ENCODE measurements around the gene XPO6. TPM values are rescaled to one million over a fixed set of nuclear protein-coding genes. Genes with fewer than 3 reads are reported as not detected.

Gene XPO6
- total RNA-seq, 2 experiments from 2014 or later, result 224 to 228 TPM

DNA sequence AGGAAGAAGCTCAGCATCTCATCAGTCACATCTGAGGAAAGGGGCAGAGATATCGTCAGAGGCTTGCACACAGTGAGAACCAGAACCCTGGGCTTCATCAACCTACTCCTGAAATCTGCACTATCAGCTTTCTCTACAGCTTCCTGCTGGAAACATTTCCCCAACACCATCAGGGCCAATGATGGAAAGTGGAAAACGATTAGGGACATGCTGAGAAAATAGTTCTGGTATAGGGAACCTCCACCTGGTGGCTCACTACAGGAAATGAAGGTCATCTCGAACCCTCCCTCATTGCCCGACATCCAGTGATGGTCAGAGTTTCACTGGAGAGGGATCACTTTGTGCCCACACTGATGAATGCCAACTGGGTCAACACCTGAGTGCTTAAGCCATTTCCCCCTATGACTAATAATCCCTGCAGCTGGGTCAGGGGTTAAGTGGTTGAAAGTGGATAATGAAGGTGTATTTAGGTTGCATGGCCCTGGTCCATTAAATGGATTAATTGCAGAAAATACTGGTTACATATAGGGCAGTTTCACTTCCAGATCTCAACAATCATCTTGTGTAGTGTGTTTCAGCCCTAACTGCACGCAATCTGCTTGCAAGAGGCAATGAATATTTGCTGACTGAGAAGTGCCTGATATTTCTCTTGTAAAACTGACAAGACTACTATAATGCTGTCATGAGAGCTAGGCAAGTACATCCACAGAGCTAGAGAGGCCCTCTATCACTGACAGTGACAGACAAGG is 105.1 kb downstream of the XPO6 start:
- ChIA-PET POLR2A (no interaction called here), CTCF (interaction anchor here (0.8 kb wide), 1 partner anchor 111 kb away, joined by 5 read pairs; no protein-coding TSS in a partner anchor)

DNA sequence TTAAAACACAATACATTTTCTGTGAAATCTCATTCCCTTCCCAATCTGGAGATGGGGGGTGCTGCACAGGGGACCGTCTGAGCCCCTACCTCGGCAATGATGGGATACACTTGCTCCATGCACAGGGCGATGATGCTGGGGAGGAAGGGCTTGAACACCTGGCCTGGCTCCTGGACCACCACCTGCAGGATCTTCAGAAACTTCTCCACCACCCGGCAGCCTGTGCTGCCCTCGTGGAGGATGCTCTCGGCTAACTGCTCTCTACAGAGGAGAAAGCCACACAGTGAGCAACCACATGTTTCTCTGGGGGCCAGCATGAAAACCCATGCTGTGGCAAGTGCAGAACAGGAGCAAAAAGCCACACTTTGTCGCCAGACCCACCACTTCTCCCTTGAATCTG is 105.8 kb downstream of the XPO6 start:
- POLR2A ChIA-PET, result no interaction called here
- CTCF ChIA-PET, result no interaction called here

DNA sequence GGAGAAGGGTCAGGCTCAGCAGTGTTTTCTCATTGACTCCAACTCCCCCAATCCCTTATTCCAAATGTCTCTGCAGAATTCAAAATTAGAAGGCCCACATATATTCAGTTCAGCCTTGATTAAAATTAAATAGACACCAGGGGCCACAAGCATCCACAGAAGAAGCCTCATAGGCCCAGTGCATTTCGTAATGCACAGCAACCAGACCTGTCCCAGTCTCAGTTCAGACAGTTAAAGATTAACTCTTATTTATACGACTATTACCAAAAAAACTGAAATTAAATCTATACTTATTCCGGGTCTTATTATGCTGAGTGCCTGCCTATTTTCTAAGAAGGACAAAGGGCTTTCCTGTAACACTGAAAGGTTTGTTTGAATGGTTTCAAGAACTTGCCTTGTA is 106.5 kb downstream of the XPO6 start:
- CTCF ChIA-PET, result no interaction called here
- POLR2A ChIA-PET, result no interaction called here

DNA sequence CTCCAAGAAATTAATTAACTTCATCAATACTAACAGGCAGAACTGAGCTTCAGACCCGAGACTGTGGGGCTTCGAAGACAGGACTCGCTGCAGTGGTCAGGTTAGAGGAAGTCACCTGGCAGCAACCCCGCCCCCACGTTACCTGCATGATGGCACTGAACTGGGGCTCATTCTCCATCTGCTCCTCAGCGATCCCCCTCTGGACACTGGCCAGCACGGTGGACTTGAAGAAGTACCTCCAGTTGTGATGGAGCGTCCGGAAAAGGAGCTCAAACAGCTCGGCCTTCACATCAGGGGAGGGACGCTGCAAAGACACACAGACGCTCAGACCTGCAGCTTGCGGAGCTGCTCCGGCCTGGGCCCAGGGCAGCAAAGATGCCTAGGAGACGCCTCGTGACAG is 107.4 kb downstream of the XPO6 start:
- POLR2A ChIA-PET, result no interaction called here
- CTCF ChIA-PET, result no interaction called here

DNA sequence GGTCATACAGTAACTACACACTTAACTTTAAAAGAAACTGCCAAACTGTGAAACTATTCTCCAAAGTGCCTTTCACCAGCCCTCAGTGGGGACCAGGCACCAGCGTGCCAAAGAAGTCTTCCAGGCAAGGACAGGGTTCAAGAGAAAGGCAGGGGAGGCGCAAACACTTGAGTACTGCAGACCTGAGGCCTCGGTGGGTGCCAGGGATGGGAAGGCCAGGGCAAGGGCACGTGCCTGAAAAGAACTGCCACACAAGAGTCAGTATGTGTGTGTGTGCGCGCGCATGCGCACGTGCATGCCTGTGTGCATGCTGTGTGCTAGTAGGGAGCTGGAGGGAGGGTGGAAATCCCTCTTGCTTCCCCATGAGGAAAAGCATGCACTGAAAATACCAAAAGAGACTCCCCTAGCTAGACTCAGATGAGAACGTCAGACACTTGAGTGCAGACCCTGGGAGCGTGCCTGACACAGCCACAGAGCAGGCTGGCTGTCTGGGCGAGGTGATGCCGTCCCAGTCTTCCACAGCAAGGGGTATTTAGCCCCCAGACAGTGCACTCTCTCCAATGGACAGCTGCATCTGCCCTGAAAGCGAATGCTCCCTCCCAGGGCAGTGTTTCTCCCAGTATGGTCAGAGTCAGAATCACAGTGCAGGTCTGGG is 108.1 kb downstream of the XPO6 start:
- ChIA-PET CTCF (no interaction called here), POLR2A (no interaction called here)

DNA sequence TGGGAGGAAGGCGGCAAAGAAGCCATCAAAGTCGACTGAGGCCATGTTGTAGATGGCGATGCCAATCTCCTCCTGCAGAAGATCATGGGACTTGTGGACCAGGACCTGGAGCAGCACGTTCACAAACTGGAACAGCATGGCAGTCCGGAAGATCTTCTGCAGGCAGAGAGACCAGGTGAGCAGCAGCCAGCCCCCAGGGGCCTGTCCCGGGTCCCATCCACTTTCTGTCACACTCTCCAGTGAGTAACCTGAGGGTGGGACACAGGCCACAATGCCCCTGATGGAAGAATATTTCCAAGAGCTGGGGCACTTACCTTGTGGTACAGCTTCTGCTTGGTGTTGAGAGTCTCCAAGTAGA is 110.3 kb downstream of the XPO6 start:
- CTCF ChIA-PET, result no interaction called here
- POLR2A ChIA-PET, result no interaction called here

DNA sequence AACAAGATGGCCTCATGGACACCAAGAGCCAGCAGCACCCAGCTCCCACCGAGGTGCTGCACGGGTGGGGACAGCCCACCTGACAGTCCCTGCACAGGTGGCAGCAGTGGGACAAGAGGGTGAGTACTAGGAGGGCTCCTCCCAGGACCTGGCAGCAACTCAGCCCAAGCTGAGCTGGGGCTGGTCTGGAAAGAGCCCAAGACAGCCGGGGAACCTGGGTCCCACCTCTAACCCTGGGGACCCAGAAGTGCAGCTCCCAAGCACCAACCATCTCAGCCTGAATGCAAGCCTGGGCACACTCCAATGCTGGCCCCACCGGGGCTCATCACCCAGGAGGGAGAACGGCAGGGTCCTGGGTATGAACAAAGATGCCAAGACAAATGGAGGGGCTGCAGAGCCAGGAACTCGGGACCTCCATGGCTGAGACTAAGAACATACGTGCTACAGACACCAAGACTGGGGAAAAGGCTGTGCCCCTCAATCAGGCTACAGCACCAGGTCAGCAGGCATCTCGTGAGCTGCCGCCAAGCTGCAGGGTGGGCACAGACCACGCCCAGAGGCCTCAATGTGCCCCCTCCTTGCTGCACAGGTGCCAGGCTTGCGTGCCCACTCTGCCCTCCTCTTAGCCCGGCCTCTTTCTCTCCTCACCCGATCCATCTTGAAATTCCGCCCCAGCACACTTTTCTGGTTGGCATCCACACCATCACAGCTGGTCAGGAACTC is 110.8 kb downstream of the XPO6 start:
- POLR2A ChIA-PET, result no interaction called here
- CTCF ChIA-PET, result no interaction called here

DNA sequence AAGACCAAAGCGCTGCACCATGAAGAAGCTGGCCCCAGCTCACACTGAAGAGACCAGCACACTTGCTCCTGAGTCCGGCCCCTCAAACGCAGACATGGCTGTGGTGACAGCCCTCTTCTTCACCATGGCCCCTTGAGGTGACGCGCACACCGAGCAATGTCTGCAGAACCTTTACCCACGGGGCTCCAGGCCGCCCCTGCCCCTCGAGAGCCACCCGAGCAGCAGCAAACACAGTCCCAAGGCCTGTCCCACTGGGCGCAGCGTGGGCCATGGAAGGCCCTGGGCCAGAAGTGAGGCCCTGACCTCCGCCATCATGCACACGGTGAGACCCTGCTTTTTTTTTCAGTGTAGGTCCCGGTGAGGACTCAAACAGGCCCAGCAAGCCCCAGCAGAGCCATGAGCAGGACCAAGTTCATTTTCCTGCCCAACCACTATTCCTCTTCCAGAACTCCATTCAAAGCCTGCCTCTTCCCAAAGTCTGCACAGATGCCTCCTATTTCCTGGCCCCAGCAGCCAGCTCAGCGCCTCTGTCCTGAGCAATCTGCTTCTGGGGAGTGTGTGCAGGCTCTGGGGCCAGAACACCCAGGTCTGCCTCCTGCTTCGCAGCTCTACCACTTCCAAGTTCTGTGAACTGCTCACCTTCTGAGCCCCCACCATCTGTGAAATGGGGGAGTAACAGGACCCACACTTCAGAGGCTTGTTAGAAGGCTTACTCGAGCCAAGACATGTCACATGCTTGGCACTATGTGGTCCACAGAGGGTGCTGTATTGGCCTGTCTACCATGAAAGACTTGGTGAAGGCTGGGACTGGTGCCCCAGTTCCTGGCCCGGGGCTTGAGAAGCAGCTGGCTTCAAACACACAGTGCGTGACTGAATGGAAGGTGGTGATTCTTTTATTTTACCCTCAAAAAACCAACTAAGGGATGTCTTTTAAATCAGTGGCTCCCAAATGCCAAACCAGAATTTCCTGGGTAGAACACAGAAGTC is 112.5 kb downstream of the XPO6 start:
- CTCF ChIA-PET, result no interaction called here
- POLR2A ChIA-PET, result no interaction called here

DNA sequence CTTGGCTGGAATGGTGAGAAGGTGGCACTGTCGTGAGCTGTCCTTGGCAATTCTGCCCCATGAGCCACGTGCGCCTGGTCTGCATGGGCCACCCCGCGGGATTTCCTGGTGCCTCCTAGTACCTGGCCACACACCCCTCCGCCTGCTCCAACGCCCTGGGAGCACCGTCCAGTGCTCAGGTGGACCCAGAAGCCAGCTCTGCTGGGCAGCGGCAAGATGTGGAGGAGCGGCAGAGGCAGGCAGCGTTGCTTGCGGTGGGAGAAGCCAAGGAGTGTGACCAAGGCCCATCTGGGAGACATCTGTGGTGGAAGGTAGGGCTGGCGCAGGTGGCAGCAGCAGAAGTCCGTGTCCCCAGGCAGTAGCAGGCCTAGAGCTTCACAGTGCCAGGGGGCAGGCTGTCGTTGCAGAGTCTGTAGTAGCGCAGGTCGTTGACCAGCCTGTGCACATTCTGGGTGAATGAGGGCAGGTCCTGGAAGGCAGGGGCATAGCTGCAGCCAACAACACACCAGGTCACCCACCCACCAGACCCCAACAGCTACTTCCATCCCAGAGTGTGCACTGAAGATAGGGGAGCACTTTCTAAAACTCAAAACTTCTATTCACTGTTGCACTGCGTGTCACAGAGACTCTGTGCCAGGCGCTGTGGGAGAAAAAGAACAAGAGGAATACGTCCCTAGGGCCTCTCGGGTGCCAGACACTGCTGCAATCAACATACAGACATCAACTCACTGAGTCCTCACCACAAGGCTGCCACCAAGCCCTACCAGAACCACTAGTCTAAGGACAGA is 113.4 kb downstream of the XPO6 start:
- POLR2A ChIA-PET, result no interaction called here
- CTCF ChIA-PET, result no interaction called here

DNA sequence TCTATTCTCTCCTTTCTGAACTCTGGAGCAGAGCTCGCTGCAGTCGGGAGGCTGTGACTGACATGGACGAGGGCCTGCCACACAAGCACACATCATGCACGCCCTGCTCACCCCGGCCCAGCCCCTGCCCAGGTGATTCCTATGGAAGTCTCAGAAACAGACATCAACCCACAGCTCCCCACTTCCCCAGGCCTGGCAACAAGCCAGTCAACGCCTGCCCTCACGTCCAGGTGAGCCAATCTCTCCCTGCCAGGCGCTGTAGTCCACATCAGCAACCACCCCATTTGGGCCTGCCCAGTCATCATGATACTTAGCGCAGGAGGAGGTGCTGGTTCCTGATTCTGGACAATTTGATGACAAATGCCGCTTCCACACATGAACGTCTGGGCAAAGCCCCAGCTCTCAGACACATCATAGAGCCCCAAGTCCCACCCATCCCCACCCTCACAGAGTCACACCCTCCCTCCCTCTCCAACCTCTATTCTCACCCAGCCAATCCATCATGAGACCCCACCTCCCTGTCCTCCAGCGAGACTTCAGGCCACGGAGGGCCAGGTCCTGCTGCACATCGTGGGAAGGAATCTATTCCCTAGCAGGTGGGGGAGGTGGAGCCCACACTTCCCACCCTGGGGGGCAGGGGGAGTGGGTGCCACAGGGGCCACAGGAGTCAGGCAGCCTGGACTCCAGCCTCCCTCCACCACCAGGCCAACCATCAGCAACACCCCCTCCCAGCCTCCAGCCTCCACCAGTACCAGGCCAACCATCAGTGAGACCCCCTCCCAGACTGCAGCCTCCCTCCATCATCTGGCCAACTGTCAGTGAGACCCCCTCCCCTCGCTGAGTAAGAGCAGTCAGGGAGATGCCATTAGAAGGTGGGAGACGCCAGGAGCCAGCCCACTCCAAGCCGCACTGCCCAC is 114.5 kb downstream of the XPO6 start:
- POLR2A ChIA-PET, result no interaction called here

DNA sequence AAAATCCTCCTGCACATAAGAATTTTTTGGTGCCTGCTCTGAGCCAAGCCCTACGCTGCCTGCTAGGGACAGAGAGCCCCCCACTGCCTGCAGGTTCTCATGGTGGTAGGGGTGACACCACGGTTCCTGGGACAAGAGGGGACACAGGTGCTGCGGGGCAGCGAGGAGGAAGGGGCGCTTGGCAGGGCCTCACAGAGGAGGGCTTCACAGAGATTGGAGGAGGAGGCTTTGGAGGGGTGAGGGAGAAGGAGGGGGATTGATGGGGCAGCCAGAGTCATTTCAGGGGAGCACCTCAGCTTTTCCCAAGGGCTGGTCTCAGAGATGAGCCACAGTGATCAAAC is 118.4 kb downstream of the XPO6 start:
- CTCF ChIA-PET, result no interaction called here
- POLR2A ChIA-PET, result no interaction called here

More for the DNA sequence above, 114.5 kb downstream of the XPO6 start:
- CTCF ChIA-PET, result no interaction called here

DNA sequence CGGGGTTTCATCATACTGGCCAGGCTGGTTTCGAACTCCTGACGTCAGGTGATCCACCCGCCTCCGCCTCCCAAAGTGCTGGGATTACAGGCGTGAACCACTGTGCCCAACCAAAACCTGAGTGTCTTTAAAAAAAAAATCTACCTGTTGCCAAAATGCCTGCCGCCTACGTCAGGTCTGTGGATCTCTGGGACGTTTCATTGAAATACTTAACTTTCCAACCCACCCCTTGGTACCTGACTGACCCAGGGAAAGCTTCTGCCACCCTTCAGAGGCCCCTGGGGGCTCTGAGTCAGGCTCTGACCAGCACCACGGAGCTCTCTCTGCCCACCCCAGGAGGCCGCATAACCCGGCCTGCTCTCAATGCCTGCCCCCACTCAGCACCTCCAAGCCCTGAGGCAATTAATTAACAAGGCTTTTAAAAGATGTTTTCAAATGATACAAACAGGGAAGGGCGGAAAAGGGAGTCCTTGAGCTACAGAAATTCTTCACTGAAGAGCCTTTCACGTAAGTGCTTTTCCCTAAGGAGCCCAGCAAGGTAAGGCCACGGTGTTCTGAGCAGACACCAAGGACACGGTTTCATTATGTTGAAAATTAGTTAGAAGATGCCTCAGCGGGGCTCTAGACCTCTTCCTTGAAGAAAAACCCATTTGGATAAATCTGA is 118.9 kb downstream of the XPO6 start:
- ChIA-PET CTCF (no interaction called here), POLR2A (no interaction called here)

DNA sequence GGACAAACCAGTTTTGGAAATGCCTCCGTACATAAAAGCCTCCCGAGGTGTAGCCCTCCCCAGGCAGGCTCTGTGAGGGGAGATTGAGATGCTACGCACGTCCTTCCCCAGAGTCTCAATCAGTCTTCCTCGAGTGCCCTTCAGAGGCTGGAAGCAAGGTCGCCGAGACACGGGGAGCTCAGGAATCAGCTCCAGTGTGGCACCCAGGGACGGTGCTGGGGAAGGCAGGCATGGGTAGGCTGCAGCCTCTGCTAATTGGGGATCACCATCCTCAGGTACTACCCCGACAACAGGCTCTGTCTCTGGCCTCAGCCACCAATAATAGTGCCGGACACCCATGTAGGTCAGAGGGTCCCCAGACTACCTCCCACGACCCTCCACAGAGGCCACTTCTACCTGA is 120.1 kb downstream of the XPO6 start:
- POLR2A ChIA-PET, result no interaction called here
- CTCF ChIA-PET, result interaction anchor here (2.0 kb wide), 1 partner anchor 21 kb away, joined by 8 read pairs; no protein-coding TSS in a partner anchor

DNA sequence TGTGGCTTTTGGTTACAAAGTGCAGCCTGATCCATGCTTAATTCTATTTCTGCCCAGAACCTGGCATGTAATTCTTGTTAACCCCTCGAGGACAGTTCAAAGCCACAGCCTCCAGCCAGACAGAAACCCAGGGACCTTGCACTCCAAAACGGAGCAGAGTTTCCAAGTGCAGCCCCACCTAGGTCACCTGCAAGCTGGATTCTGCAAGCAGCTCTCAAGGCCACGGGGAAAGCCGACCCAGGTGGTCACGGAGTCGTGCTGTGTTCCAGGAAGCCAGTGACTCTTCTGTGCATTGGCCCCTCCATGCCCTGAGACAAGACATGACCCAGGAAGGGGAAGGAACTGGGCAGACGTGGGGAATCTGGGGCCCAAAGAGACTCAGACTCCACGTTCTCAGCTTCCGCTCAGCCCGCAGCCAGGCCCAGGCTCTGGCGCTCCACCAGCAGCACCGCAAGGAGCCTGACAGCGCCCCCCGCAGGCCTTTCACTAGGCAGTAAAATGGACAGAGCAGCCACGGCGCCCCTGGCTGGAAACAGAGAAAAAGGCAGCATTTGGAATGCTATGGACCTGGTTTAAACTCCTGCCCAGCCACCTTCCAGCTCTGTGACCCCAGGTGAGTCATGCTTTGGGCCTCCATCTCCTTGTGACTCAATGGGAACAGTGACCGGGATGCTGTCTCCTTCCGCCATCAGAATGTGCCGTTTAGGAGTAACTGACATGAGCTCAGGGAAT is 121.0 kb downstream of the XPO6 start:
- POLR2A ChIA-PET, result no interaction called here
- CTCF ChIA-PET, result interaction anchor here (0.6 to 2.0 kb wide), 2 partner anchors 20 to 213 kb away, joined by 3 to 8 read pairs; no protein-coding TSS in a partner anchor

DNA sequence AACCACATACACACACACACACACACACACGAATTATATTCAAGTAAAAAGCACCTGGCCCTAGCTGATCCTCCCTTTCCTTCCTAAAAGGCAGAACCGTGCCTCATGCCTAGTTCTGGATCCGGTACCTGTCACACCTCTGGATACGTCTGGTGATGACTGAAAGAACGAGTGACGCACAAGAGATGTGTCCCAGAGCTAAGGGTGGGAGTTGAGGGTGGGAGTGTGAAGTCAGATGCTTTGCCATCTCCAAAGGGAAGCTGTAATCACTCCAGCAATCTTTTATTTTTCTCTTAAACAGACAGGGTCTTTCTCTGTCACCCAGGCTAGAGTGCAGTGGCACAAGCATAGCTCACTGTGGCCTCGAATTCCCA is 121.8 kb downstream of the XPO6 start:
- CTCF ChIA-PET, result interaction anchor here (0.6 to 2.0 kb wide), 2 partner anchors 19 to 214 kb away, joined by 3 to 8 read pairs; no protein-coding TSS in a partner anchor
- POLR2A ChIA-PET, result no interaction called here

DNA sequence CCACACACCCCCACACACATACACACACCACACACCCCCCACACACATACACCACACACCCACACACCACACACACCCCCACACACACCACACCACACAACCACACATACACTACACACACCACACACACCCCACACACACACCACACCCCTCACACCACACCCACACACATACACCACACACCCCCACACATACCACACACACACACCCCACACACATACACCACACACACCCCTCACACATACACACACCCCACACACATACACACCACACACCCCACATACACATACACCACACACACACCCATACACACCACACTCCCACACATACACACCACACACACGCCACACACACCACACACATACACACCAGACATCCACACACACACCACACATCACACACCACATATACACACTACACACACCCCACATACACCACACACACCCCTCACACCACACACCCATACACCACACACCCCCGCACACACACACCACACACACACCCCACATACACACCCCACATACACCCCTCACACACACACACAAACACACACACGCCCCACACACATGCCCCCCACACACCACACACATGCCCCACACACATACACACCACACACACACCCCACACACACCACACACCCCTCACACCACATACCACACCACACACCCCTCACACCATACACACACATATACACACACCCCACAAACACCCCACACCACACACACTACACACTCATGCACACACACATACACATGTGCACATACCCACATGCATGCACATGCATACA is 122.4 kb downstream of the XPO6 start:
- CTCF ChIA-PET, result no interaction called here
- POLR2A ChIA-PET, result no interaction called here

All from activated CD8-positive, alpha-beta memory T cell treated with anti-CD3 and anti-CD28 coated beads for 36 hours (primary cell).